Activated B cell treated with CpG ODN at 0.5 μM for 24 hours (primary cell): ENCODE measurements around the gene FBXO24. TPM values are rescaled to one million over a fixed set of nuclear protein-coding genes. Genes with fewer than 3 reads are reported as not detected.
A peak's percentile ranks its signal among the peaks of the same experiment; 100 is the strongest.

Experiments used
- ATAC-seq: fragments of 200-7000 bp; cut with Tn5 transposase; one replicate; pipeline ENCODE4 v1.10.0; 2021; ENCODE audit warnings: low read depth, mild to moderate bottlenecking, moderate library complexity
- CTCF ChIA-PET: fragments of 350-600 bp; sonication (Branson Sonifier 250); formaldehyde crosslinking; loops from one replicate; lab custom pipeline; 2021; ENCODE audit warnings: antibody characterized with exemption; lab: Charles Lee
- POLR2A ChIA-PET: fragments of 350-600 bp; sonication (Branson Sonifier 250); formaldehyde crosslinking; loops from one replicate; lab custom pipeline; 2021; ENCODE audit warnings: antibody characterized with exemption; lab: Charles Lee
- DNase-seq: peaks from one replicate; pipeline ENCODE4 v3.0.0; 2022
- H3K27ac Mint-ChIP-seq: one replicate; pipeline ENCODE4 v1.8.0; 2020; ENCODE audit warnings: mixed read lengths
- H3K27me3 Mint-ChIP-seq: one replicate; pipeline ENCODE4 v1.8.0; 2021; ENCODE audit warnings: mixed read lengths
- H3K36me3 Mint-ChIP-seq: one replicate; pipeline ENCODE4 v1.8.0; 2021; ENCODE audit warnings: low read depth, mixed read lengths
- H3K4me1 Mint-ChIP-seq: one replicate; pipeline ENCODE4 v1.8.0; 2021; ENCODE audit warnings: mixed read lengths
- H3K4me3 Mint-ChIP-seq: one replicate; pipeline ENCODE4 v1.8.0; 2020; ENCODE audit warnings: mild to moderate bottlenecking, mixed read lengths
- H3K9me3 Mint-ChIP-seq: one replicate; pipeline ENCODE4 v1.8.0; 2020; ENCODE audit warnings: mixed read lengths
- intact Hi-C: fragments of 100-400 bp; cut with micrococcal nuclease; formaldehyde crosslinking; loops from one replicate; pipeline ENCODE4 v1.15.1; 2024
- total RNA-seq: library from RNA; stranded (reverse); gene quantifications from 2 replicates; pipeline ENCODE4 v1.2.3, GENCODE V29; 2022
- TF ChIP-seq, protein P1 (sequence below): fragments of 200-600 bp; IDR thresholded peaks from one replicate; pipeline ENCODE4 v1.8.0; 2022; ENCODE audit warnings: antibody characterized with exemption, mild to moderate bottlenecking

Gene FBXO24
- total RNA-seq, 1 donor from 2014 or later = 1.9 TPM

DNA sequence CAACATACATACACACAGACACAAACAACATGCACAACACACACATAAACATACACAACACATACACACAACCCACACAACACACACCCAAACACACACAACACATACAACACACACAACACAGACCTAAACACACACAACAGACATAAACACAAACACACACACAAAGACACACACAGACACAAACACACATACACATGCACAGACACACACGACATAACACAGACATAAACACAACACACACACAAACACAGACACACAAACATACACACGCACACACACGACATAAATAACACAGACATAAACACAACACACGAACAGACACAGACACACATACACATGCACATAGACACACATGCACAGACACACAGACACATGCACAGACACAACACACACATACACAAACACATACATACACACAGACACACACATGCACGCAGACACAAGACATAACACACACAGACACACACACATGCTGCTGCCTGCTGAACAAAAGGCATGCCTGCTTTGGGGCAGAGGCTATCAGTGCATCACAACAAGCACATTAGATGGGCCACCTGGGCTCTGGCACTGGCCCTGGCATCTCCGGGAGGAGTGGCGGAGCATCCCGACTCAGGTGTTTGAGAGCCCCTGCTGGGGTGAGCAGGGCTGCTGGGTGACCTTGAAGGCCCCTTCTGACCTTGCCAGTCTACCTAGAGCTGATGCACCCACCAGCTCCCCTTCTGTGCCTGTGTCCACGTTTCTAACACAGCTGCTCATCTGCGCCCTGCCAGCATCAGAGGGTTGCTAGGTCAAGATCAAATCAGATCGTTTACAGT lies 5.5 kb upstream of the FBXO24 start:
- no peaks in the 10 kb centered on the region for H3K27me3 Mint-ChIP-seq
- no peaks in the 10 kb centered on the region for H3K9me3 Mint-ChIP-seq
- no peak overlapping the region for H3K4me3 Mint-ChIP-seq
- CTCF ChIA-PET = interaction anchor here (0.7 kb wide), 1 partner anchor 125 kb away, joined by 3 read pairs; the partner anchor contains the start of gene POP7
- H3K4me1 Mint-ChIP-seq = peaks cover 35% of the 10 kb centered on the region
- POLR2A ChIA-PET = interaction anchor here (1.0 kb wide), 1 partner anchor 31 kb away, joined by 4 read pairs; the partner anchor contains the start of gene MOSPD3
- intact Hi-C loops = no loop called here
- H3K27ac Mint-ChIP-seq = no peak overlapping the region
- peaks cover 25% of the 10 kb centered on the region for H3K36me3 Mint-ChIP-seq
- TF ChIP-seq, protein P1, sequence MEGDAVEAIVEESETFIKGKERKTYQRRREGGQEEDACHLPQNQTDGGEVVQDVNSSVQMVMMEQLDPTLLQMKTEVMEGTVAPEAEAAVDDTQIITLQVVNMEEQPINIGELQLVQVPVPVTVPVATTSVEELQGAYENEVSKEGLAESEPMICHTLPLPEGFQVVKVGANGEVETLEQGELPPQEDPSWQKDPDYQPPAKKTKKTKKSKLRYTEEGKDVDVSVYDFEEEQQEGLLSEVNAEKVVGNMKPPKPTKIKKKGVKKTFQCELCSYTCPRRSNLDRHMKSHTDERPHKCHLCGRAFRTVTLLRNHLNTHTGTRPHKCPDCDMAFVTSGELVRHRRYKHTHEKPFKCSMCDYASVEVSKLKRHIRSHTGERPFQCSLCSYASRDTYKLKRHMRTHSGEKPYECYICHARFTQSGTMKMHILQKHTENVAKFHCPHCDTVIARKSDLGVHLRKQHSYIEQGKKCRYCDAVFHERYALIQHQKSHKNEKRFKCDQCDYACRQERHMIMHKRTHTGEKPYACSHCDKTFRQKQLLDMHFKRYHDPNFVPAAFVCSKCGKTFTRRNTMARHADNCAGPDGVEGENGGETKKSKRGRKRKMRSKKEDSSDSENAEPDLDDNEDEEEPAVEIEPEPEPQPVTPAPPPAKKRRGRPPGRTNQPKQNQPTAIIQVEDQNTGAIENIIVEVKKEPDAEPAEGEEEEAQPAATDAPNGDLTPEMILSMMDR = no peak
- DNase-seq (no peak), ATAC-seq (no peak)

DNA sequence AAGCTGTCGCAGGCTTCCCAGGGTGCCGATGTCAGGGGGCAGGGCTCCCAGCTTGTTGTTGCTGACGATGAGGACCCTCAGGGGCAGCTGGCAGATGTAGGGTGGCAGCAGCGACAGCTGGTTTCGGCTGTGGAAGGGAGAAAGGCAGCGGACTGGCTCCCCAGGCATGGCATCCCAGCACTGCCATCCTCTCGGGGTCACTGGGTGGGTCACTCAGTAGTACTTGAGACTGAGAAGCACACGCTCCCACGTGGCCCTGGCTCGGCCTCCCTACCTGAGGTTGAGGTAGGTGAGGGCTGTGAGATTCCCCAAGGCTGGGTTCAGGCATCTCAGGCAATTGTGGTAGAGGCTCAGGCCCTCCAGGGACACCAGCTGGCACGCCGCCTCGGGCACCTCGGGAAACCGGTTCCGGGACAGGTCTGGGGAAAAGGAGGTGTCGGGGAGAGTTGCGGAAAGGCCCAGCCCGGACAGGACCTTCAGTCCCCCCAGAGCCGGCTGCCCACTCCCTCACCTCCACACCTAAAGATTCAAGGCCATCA lies 4.0 kb upstream of the FBXO24 start:
- POLR2A ChIA-PET = interaction anchor here (1.0 to 1.5 kb wide), 2 partner anchors 11 to 30 kb away, joined by 4 to 5 read pairs; partner anchors contain the start of gene MOSPD3
- Mint-ChIP-seq H3K4me1 (peaks cover 38% of the 10 kb centered on the region), H3K27me3 (no peaks in the 10 kb centered on the region), H3K36me3 (peaks cover 15% of the 10 kb centered on the region), H3K4me3 (no peak overlapping the region), H3K27ac (peak overlapping the region; percentile 96), H3K9me3 (no peaks in the 10 kb centered on the region)
- intact Hi-C loops = no loop called here
- ATAC-seq (no peak), DNase-seq (no peak)
- CTCF ChIA-PET = interaction anchor here (1.2 kb wide), 1 partner anchor 17 kb away, joined by 6 read pairs; no protein-coding TSS in a partner anchor
- TF ChIP-seq, protein P1 = no peak

DNA sequence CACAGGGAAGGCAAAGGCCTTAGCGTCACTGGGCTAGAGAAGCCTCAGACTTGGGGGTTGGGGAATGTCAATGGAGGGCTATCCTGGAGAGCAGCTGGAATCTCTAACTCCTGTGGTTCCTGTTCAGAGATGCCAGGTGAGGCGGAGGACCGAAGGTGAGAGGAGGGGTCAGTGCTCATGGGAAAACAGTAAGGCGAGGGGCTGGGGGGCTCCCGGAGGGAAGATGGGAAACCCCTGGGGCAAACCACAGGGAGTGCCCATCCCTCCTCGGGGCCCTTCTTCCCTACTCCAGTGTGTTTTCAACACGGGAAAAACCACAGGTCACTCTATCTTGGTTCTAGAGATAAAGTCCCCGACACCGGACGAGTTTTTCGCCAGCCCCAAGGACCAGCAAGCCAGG lies 3.5 kb upstream of the FBXO24 start:
- Mint-ChIP-seq H3K27me3 (no peaks in the 10 kb centered on the region), H3K4me1 (peaks cover 38% of the 10 kb centered on the region), H3K36me3 (peaks cover 15% of the 10 kb centered on the region), H3K9me3 (no peaks in the 10 kb centered on the region), H3K27ac (peak overlapping the region; percentile 96), H3K4me3 (peak overlapping the region; percentile 93)
- no peak for ATAC-seq
- CTCF ChIA-PET = interaction anchor here (1.2 to 2.4 kb wide), 2 partner anchors 18 to 23 kb away, joined by 6 to 7 read pairs; no protein-coding TSS in a partner anchor
- intact Hi-C loops = loop anchor here (1.0 kb wide), 1 partner anchor 13 kb away; no protein-coding TSS in a partner anchor
- TF ChIP-seq, protein P1 = no peak
- POLR2A ChIA-PET = interaction anchor here (0.6 to 5.2 kb wide), 9 partner anchors 11 to 433 kb away, joined by 3 to 114 read pairs (median 13); partner anchors contain the start of genes MOSPD3, POP7 and SLC12A9
- DNase-seq = no peak

DNA sequence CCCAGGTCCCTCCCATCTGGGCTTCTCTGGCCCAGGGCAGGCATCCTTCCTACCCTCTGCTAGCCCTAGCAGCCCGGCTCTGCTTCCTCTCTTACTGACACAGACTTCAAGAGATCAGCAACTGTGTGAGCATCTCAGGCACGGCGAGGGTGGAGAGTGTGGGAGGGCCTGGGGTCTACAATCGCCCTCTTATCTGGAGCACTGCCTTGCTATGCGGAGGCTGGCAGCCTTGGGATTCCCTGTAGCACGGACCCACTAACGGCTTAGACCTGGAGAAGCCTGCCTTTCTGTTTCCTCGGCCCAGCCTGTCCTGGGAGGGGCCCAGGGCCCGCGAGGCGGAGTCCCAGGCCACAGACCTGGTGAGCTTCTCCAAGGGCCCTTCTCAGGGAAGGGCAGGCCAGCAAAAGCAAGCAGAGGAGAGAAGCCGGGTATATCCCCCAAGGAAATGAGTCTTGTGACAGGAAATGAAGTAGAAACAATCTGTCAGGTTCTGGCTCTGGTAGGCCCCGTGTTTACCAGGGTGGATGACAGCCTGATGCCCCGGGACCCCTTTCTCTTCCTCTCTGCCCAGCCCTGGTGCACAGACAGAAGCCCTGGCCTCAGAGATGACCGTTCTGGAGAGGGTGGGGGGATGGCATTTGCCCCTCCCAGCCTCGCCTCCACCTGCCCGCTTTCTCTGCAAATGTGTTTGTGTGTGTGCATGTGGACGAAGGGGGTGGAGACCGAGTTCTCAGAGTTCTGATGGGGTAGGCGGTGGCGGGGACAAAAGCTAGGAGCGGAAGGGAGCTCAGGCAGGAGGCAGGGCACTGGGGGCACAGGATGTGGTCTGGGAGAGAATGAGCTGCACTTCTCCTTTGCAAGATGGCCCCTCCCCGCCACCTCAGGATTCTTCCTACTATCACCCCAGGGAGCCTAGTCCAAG lies 2.7 kb upstream of the FBXO24 start:
- peaks cover 15% of the 10 kb centered on the region for H3K36me3 Mint-ChIP-seq

More for the DNA sequence above, 2.7 kb upstream of the FBXO24 start:
- POLR2A ChIA-PET = interaction anchor here (0.6 to 5.4 kb wide), 18 partner anchors 12 to 482 kb away, joined by 3 to 114 read pairs (median 12); partner anchors contain the start of genes AGFG2, AP4M1, GNB2 and MCM7
- ATAC-seq (peak; percentile 1), DNase-seq (peak; percentile 50)
- Mint-ChIP-seq H3K4me3 (peak overlapping the region; percentile 93), H3K27me3 (no peaks in the 10 kb centered on the region), H3K27ac (peak overlapping the region; percentile 96), H3K9me3 (no peaks in the 10 kb centered on the region), H3K4me1 (peaks cover 38% of the 10 kb centered on the region)
- CTCF ChIA-PET = interaction anchor here (0.6 to 3.8 kb wide), 5 partner anchors 19 to 108 kb away, joined by 3 to 23 read pairs (median 6); partner anchors contain the start of gene MOSPD3
- intact Hi-C loops = loop anchor here (1.0 kb wide), 1 partner anchor 14 kb away; no protein-coding TSS in a partner anchor
- TF ChIP-seq, protein P1 = no peak
